Thyroid gland (tissue), 4 donors: ENCODE results near the gene CTSS.

ENCODE experiments used
- POLR2A ChIP-seq, 2 donors: fragments of 450-650 bp; IDR thresholded peaks; one replicate each; pipeline ENCODE4 v1.6.1; 2017; ENCODE audit warnings: antibody characterized with exemption in 2 of 2, mild to moderate bottlenecking in 2 of 2, moderate library complexity in 1 of 2
- TF ChIP-seq, protein P1 (sequence below), 6 experiments: fragments of 200-600 bp in 3 of 6; fragments of 450-650 bp in 3 of 6; sonication (generic) in 3 of 6; IDR thresholded peaks; one replicate each; pipeline ENCODE4 v1.5.1; 2016 to 2019; ENCODE audit warnings: antibody characterized with exemption in 6 of 6, mild to moderate bottlenecking in 2 of 6, inconsistent platforms in 1 of 6, moderate library complexity in 1 of 6

GRCh38 chr1:150798525-150798924, 32.9 kb upstream of the CTSS start:
- TF ChIP-seq, protein P1, sequence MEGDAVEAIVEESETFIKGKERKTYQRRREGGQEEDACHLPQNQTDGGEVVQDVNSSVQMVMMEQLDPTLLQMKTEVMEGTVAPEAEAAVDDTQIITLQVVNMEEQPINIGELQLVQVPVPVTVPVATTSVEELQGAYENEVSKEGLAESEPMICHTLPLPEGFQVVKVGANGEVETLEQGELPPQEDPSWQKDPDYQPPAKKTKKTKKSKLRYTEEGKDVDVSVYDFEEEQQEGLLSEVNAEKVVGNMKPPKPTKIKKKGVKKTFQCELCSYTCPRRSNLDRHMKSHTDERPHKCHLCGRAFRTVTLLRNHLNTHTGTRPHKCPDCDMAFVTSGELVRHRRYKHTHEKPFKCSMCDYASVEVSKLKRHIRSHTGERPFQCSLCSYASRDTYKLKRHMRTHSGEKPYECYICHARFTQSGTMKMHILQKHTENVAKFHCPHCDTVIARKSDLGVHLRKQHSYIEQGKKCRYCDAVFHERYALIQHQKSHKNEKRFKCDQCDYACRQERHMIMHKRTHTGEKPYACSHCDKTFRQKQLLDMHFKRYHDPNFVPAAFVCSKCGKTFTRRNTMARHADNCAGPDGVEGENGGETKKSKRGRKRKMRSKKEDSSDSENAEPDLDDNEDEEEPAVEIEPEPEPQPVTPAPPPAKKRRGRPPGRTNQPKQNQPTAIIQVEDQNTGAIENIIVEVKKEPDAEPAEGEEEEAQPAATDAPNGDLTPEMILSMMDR (IDR thresholded peaks at IDR 0.05): no peak
- TF ChIP-seq POLR2A (IDR thresholded peaks at IDR 0.05): no peak
